GM12878 (cell line): Measurements from ENCODE around the gene PHLDA2. TPM values are rescaled to one million over a fixed set of nuclear protein-coding genes. Genes with fewer than 3 reads are reported as not detected.

Experiments
- BHLHE40 ChIP-seq, 2 experiments: fragments of 450-650 bp in 1 of 2; IDR thresholded peaks; 2 replicates each; pipeline ENCODE4 v1.6.1; 2011 to 2017; ENCODE audit warnings: low read depth in 2 of 2, borderline replicate concordance in 1 of 2, improper control_type of control experiment in 1 of 2, low read length in 1 of 2, mild to moderate bottlenecking in 1 of 2
- JUNB ChIP-seq: IDR thresholded peaks from 2 replicates; pipeline ENCODE4 v1.6.1; 2016; ENCODE audit warnings: antibody characterized with exemption, mild to moderate bottlenecking
- NFYB ChIP-seq: IDR thresholded peaks from 2 replicates; pipeline ENCODE4 v1.6.1; 2011; ENCODE audit warnings: low read depth, mild to moderate bottlenecking, low read length, improper control_type of control experiment, moderate library complexity; ENCODE audit not compliant: insufficient read depth
- PML ChIP-seq: IDR thresholded peaks from 2 replicates; pipeline ENCODE4 v1.6.1; 2012; ENCODE audit warnings: low read length, inconsistent platforms
- POLR2AphosphoS5 ChIP-seq: IDR thresholded peaks from 2 replicates; pipeline ENCODE4 v1.6.1; 2011; ENCODE audit warnings: mild to moderate bottlenecking, low read length, inconsistent platforms
- RBBP5 ChIP-seq: fragments of 200-600 bp; sonication (generic); conservative IDR thresholded peaks from 2 replicates; pipeline ENCODE4 v1.6.1; 2016
- STAT1 ChIP-seq: fragments of 450-650 bp; conservative IDR thresholded peaks from 2 replicates; pipeline ENCODE4 v1.6.1; 2014; ENCODE audit warnings: antibody characterized with exemption, mild to moderate bottlenecking
- TCF12 ChIP-seq: IDR thresholded peaks from 2 replicates; pipeline ENCODE4 v1.6.1; 2011; ENCODE audit warnings: low read depth, mild to moderate bottlenecking, low read length
- ZBED1 ChIP-seq: IDR thresholded peaks from 2 replicates; pipeline ENCODE4 v1.6.1; 2016; ENCODE audit warnings: borderline replicate concordance
- polyA plus RNA-seq, 11 experiments: library from polyadenylated mRNA; depleted of rRNA in 4 of 11; unstranded in 6 of 11; stranded (reverse) in 5 of 11; fragments of >200 nt; fragmentation: Nextera tagmentation in 4 of 11; fragmentation: Illumina TruSeq in 1 of 11; extraction: Ambion mirVana in 4 of 11; extraction: Trizol in 1 of 11; gene quantifications; 1 replicate in 1 of 11; 2 replicates in 10 of 11; pipeline versions ENCODE4 v1.2.1 to v1.2.3, GENCODE V29; 2011 to 2016; ENCODE audit warnings: inconsistent platforms in 2 of 11, missing spikeins in 2 of 11, low read depth in 1 of 11
- total RNA-seq, 4 experiments: library from RNA; depleted of rRNA in 3 of 4; stranded (reverse); fragments of >200 nt in 3 of 4; fragmentation: Illumina TruSeq in 1 of 4; extraction: Trizol in 1 of 4; gene quantifications; 2 replicates each; pipeline versions ENCODE4 v1.2.1 to v1.2.3, GENCODE V29; 2013 to 2021
- TF ChIP-seq, protein P1 (sequence below): IDR thresholded peaks from 2 replicates; pipeline ENCODE4 v1.6.1; 2012; ENCODE audit warnings: low read depth, low read length, improper control_type of control experiment
- TF ChIP-seq, protein P2 (sequence below): fragments of 450-650 bp; formaldehyde crosslinking; IDR thresholded peaks from 2 replicates; pipeline ENCODE4 v1.4.0; 2022; ENCODE audit warnings: mild to moderate bottlenecking, moderate library complexity
- TF ChIP-seq, protein P3 (sequence below): fragments of 450-650 bp; IDR thresholded peaks from 2 replicates; pipeline ENCODE4 v1.6.1; 2017; ENCODE audit warnings: borderline replicate concordance

PHLDA2 gene
- total and polyA plus RNA-seq, 10 of the 15 experiments (the other 5 are each of a cell fraction or from before 2014, with no cell fraction given): 0.15 to 0.49 (median 0.16) TPM; not detected in 7

DNA sequence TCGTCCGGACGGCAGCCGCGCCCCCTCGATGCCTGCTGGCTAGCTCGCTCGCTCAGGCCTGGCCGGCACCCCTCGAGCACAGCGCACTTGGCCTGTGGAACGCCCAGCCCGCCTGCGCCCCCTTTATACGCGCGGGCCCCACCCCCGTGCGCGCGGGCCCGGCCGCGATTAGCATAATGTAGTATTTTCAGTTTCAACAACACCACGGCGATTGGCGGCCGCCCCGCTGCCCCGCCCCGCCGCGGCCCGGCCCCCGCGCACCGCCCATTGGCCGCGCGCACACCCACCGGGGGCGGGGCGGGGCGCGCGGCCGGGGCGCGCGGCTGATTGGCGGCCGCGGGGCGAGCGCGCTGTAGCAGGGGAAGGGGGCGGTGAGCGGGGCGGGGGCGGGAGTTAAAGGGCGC lies 43.5 kb downstream of the PHLDA2 start, which contains the start of gene CDKN1C (continued):
- TF ChIP-seq, protein P1, sequence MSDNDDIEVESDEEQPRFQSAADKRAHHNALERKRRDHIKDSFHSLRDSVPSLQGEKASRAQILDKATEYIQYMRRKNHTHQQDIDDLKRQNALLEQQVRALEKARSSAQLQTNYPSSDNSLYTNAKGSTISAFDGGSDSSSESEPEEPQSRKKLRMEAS: no peak
- no peak for TF ChIP-seq PML
- peak in 1 of 2 experiments; percentile 26; a peak in 1 of 4 replicates for TF ChIP-seq BHLHE40 (IDR thresholded peaks at IDR 0.05; ENCODE audit: borderline replicate concordance in 1 of 2, low read depth in 2 of 2, low read length in 1 of 2)
- TF ChIP-seq, protein P2, sequence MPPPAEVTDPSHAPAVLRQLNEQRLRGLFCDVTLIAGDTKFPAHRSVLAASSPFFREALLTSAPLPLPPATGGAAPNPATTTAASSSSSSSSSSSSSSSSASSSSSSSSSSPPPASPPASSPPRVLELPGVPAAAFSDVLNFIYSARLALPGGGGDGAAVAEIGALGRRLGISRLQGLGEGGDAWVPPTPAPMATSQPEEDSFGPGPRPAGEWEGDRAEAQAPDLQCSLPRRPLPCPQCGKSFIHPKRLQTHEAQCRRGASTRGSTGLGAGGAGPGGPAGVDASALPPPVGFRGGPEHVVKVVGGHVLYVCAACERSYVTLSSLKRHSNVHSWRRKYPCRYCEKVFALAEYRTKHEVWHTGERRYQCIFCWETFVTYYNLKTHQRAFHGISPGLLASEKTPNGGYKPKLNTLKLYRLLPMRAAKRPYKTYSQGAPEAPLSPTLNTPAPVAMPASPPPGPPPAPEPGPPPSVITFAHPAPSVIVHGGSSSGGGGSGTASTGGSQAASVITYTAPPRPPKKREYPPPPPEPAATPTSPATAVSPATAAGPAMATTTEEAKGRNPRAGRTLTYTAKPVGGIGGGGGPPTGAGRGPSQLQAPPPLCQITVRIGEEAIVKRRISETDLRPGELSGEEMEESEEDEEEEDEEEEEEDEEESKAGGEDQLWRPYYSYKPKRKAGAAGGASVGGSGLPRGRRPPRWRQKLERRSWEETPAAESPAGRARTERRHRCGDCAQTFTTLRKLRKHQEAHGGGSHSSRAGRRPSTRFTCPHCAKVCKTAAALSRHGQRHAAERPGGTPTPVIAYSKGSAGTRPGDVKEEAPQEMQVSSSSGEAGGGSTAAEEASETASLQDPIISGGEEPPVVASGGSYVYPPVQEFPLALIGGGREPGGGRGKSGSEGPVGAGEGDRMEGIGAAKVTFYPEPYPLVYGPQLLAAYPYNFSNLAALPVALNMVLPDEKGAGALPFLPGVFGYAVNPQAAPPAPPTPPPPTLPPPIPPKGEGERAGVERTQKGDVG (CRISPR knock-in tag): no peak
- 0 out of 2 replicates have a peak, but pooled peaks have one; percentile 47 for TF ChIP-seq NFYB
- TF ChIP-seq STAT1: no peak
- no peak for TF ChIP-seq RBBP5
- no peak for TF ChIP-seq ZBED1
- peak; percentile 51; the same call in 1 of the 2 replicates for TF ChIP-seq TCF12
- no peak for TF ChIP-seq JUNB
- TF ChIP-seq POLR2AphosphoS5: no peak
- TF ChIP-seq, protein P3, sequence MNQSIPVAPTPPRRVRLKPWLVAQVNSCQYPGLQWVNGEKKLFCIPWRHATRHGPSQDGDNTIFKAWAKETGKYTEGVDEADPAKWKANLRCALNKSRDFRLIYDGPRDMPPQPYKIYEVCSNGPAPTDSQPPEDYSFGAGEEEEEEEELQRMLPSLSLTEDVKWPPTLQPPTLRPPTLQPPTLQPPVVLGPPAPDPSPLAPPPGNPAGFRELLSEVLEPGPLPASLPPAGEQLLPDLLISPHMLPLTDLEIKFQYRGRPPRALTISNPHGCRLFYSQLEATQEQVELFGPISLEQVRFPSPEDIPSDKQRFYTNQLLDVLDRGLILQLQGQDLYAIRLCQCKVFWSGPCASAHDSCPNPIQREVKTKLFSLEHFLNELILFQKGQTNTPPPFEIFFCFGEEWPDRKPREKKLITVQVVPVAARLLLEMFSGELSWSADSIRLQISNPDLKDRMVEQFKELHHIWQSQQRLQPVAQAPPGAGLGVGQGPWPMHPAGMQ: no peak
